HG03064 (cell line): ENCODE data around the gene ARHGAP32.

Experiments used
- ATAC-seq: cut with Tn5 transposase; IDR thresholded peaks from one replicate; pipeline ENCODE4 v1.9.1; 2021; ENCODE audit warnings: low read depth; ENCODE audit not compliant: unreplicated experiment

Gene ARHGAP32

GRCh38 chr11:129192150-129192549 lies at the start of gene ARHGAP32:
ARHGAP32 (minus strand) TSS chr11:129192325; CDS start chr11:129192198, 127 bp downstream.
- ATAC-seq, result no peak

GRCh38 chr11:129239207-129239606 lies 47.1 kb upstream of the ARHGAP32 start:
- ATAC-seq, result no peak

- no peak for ATAC-seq
Observed at GRCh38 chr11:129237880-129238638, 45.9 kb upstream of the ARHGAP32 start.

GRCh38 chr11:129237456-129237855 lies 45.3 kb upstream of the ARHGAP32 start:
- no peak for ATAC-seq

- ATAC-seq, result no peak
Observed at GRCh38 chr11:129236850-129237249, 44.7 kb upstream of the ARHGAP32 start.

- ATAC-seq, result no peak
Observed at GRCh38 chr11:129234978-129235377, 42.9 kb upstream of the ARHGAP32 start.

GRCh38 chr11:129230006-129230405 lies 37.9 kb upstream of the ARHGAP32 start:
- no peak for ATAC-seq

- no peak for ATAC-seq
Observed at GRCh38 chr11:129226207-129226798, 34.2 kb upstream of the ARHGAP32 start.

- no peak for ATAC-seq
Observed at GRCh38 chr11:129225190-129225589, 33.1 kb upstream of the ARHGAP32 start.

- no peak for ATAC-seq
Observed at GRCh38 chr11:129224538-129224937, 32.4 kb upstream of the ARHGAP32 start.

- no peak for ATAC-seq
Observed at GRCh38 chr11:129223701-129224149, 31.6 kb upstream of the ARHGAP32 start.

GRCh38 chr11:129223260-129223659 lies 31.1 kb upstream of the ARHGAP32 start:
- no peak for ATAC-seq

- no peak for ATAC-seq
Observed at GRCh38 chr11:129222158-129222557, 30.0 kb upstream of the ARHGAP32 start.

- no peak for ATAC-seq
Observed at GRCh38 chr11:129215506-129216245, 23.6 kb upstream of the ARHGAP32 start.

- no peak for ATAC-seq
Observed at GRCh38 chr11:129214710-129215295, 22.7 kb upstream of the ARHGAP32 start.

GRCh38 chr11:129213261-129213660 lies 21.1 kb upstream of the ARHGAP32 start:
- no peak for ATAC-seq

- no peak for ATAC-seq
Observed at GRCh38 chr11:129211397-129211796, 19.3 kb upstream of the ARHGAP32 start.

- ATAC-seq, result no peak
Observed at GRCh38 chr11:129210831-129211181, 18.7 kb upstream of the ARHGAP32 start.

- ATAC-seq, result no peak
Observed at GRCh38 chr11:129209891-129210830, 18.0 kb upstream of the ARHGAP32 start.

GRCh38 chr11:129208863-129209262 lies 16.7 kb upstream of the ARHGAP32 start:
- no peak for ATAC-seq
